GM13976 (cell line): ENCODE measurements around the gene RAB7B.

Source experiments
- DNase-seq: peaks from one replicate; pipeline ENCODE4 v3.0.0; 2012; ENCODE audit warnings: low spot score
- in situ Hi-C: fragments of 300-500 bp; cut with MboI; formaldehyde crosslinking; loops from one replicate; pipeline ENCODE4 v1.12.0; 2022; ENCODE audit warnings: low sequenced_read_pairs, mixed read lengths, inconsistent platforms; ENCODE audit not compliant: unreplicated experiment
- TF ChIP-seq, protein P1 (sequence below): IDR thresholded peaks from 2 replicates; pipeline ENCODE4 v1.5.1; 2012; ENCODE audit warnings: borderline replicate concordance, mild to moderate bottlenecking; ENCODE audit not compliant: insufficient read depth; ENCODE audit errors: extremely low read depth, missing control alignments, control extremely low read depth

RAB7B gene

DNA sequence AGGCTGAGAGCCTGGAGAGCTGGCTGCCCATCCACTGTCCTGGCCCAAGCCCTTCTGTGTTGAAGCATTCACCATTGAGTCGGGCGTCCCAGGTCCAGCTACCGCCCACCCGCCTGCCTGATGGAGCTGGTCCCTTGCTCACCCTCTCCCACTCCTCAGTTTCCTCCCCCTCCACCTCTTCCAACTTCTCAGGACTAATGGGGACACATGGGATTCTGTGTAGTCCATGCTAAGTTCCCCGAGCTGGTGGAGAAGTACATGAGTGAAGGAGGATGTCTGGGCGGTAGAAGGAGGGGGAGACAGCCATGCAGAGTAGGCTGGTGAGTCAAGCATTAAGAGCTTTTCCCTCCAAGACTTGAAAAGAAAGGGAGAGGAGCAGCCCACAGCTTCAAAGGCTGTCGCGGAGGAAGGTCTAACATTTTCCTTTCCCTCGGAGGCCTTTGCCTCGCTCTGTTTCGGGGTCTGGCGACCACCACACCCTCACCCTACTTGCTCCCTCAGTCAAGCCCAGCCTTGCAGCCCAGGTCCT is 60.5 kb downstream of the RAB7B start:
- in situ Hi-C loops: no loop called here
- TF ChIP-seq, protein P1, sequence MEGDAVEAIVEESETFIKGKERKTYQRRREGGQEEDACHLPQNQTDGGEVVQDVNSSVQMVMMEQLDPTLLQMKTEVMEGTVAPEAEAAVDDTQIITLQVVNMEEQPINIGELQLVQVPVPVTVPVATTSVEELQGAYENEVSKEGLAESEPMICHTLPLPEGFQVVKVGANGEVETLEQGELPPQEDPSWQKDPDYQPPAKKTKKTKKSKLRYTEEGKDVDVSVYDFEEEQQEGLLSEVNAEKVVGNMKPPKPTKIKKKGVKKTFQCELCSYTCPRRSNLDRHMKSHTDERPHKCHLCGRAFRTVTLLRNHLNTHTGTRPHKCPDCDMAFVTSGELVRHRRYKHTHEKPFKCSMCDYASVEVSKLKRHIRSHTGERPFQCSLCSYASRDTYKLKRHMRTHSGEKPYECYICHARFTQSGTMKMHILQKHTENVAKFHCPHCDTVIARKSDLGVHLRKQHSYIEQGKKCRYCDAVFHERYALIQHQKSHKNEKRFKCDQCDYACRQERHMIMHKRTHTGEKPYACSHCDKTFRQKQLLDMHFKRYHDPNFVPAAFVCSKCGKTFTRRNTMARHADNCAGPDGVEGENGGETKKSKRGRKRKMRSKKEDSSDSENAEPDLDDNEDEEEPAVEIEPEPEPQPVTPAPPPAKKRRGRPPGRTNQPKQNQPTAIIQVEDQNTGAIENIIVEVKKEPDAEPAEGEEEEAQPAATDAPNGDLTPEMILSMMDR: no peak
- DNase-seq: no peak

DNA sequence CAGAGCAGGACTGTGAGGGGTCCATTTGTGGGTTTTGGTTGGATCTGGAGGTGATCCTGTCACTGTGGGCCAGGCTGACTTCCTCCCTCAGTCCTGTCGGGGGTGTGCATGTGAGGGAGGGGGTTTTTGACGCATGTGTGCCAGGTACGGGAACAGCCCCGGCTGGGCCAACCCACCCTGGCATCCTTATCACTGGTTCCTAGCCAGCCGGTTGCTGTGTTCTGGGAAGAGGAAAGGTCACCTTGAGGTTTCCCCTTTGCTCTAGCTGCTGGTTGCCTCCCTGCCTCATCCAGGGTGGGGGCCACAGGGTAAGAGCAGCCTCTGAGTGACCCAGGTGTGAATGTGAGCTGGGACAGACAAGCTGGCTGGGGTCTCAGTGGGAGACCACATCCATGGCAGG is 62.5 kb downstream of the RAB7B start:
- in situ Hi-C loops: no loop called here
- TF ChIP-seq, protein P1: no peak
- DNase-seq: no peak

DNA sequence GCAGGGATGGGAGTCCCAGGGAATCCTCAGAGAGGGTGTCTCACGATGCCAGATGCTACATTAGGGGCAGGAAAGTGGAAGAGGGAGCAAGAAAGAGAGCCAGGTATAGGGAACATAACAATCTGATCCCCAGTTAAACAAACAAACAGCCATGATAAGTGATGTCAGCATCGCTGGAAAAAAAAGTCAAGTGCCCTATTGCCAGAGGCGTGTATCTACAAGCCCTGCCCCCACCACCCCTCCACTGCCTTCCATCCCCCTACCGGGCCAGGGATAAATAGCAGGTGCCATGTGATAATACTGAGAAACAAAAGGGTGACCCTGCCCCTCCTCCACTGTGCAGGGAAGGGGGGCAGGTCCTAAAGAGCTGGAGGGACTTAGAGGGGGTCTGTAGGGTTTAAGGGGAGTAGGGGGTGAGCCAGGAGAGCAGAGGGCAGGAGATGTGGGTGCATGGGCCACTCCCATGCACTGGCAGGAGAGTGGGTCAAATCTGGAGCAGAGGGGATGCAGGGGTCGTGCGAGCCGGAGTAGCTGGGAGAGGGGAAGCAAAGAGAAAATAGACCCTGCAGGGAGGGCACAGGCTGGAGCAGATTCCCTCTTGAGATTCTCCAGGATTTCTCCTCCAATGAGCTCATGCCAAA is 63.4 kb downstream of the RAB7B start:
- TF ChIP-seq, protein P1: no peak
- no peak for DNase-seq
- in situ Hi-C loops: no loop called here

DNA sequence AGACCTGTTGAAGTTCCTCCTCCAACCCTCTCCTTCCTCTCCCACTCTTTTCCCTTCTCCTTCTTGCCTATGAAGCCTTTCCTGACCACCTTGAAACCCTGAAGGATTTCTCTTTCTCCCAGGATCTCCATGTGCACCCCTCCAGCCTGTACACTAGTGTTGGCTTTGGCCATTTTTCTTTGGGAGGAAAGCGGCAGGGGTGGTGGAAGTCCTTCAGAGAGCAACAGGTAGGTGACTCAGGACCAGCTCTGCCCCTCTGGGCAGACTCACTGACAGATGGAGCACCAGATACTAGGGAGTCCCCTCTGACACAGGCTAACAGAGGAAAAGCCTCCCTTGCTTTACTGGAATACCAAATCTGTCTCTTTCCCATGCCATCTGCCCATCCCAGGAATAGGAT is 64.5 kb downstream of the RAB7B start:
- in situ Hi-C loops: no loop called here
- TF ChIP-seq, protein P1: no peak
- DNase-seq: no peak

DNA sequence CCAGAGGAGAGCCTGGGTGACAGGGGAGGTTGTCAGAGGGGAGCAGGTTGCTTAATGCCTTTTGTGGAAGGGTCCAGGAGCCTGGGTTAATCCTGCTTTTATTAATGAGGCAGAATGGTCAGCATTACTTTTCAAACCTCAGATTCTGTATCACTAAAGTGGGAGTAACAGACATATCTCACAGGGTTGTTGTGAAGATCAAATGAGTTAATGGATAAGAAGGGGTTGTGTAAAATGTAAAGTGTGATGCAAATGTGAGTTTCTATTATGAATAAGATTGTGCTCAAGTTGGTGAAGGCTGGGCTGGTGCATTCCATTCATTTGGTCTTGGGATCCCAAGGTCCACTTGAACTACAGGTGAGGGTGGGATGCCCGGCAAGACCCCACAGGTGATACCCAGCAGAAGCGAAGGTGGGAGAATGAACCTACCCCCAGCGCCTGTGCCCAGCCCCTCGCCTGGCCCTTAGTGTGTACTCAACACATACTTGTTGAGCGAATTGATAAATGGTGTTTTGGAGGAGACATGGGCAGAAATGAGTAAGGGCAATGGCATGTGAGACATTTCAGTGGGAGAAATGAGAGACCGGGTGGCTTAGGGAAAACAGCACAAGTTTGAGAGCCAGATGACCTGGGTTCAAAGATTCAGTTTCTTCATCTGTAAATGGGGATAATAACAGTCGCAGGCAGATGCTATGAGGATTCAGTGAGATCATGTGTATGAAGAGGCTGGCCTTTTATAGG is 66.2 kb downstream of the RAB7B start:
- in situ Hi-C loops: no loop called here
- DNase-seq: no peak
- TF ChIP-seq, protein P1: no peak

DNA sequence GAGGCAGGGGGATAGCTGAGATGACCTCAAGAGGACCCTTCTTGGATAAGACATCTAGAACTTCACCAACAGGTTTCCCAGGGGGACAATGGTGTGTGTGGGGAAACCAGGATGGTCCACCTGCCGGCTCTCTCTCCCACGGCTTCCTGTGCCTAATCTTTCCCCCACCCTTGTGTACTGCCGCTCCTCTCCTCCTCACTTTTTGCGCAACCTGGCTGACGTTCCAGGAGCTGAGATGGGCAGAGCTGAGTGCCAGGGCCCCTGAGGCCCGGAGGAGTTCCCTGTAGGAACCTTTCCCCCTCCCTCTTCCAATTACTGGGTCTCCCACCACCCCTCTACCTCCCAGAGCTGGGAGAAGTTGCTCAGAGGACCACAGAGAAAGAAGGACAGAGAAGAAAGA is 66.9 kb downstream of the RAB7B start:
- in situ Hi-C loops: no loop called here
- TF ChIP-seq, protein P1: no peak
- no peak for DNase-seq

DNA sequence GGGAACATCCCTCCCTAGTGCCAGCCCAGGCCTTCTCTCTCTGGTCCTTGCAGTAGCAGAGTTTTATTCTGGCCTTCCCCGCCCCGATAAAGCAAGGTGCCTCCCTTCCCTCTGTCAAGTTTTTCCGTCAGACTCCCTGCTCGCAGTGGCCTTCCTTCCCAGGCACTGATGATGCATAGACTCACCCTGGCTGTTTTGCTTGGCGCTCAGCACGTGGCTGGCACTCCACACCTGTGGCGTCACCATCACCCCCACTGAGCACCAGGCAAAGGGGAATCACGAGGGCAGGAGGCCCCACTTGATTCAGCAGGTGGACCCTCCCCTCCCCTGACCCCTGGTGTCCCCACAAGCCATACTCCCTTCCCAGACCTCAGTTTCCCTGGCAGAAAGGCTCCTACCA is 67.3 kb downstream of the RAB7B start:
- in situ Hi-C loops: no loop called here
- DNase-seq: no peak
- TF ChIP-seq, protein P1: no peak
